Body of pancreas (tissue), 4 donors: ENCODE results near the gene BRIP1.

Experiments used
- CTCF ChIP-seq, 7 experiments: fragments of 450-650 bp in 4 of 7; fragments of 200-600 bp in 3 of 7; sonication (generic) in 3 of 7; IDR thresholded peaks; one replicate each; pipeline ENCODE4 v1.5.1; 2016 to 2019; ENCODE audit warnings: antibody characterized with exemption in 7 of 7
- POLR2A ChIP-seq, 3 donors: fragments of 450-650 bp; IDR thresholded peaks; one replicate each; pipeline ENCODE4 v1.6.1; 2016; ENCODE audit warnings: antibody characterized with exemption in 3 of 3, mild to moderate bottlenecking in 2 of 3

GRCh38 chr17:61827649-61828395 lies 35.5 kb downstream of the BRIP1 start:
- no peak for TF ChIP-seq CTCF (IDR thresholded peaks at IDR 0.05)
- TF ChIP-seq POLR2A (IDR thresholded peaks at IDR 0.05), result no peak
